ENCODE measurements around the gene CYP2J2. TPM values are rescaled to one million over a fixed set of nuclear protein-coding genes. Genes with fewer than 3 reads are reported as not detected.
"Not testable (repeated sequence)": the region's sequence is repeated elsewhere in the genome, so short reads cannot be mapped to it uniquely, and the experiment has no call there.

The CYP2J2 gene
- total RNA-seq, 1 donor from 2014 or later = 2.7 TPM

DNA sequence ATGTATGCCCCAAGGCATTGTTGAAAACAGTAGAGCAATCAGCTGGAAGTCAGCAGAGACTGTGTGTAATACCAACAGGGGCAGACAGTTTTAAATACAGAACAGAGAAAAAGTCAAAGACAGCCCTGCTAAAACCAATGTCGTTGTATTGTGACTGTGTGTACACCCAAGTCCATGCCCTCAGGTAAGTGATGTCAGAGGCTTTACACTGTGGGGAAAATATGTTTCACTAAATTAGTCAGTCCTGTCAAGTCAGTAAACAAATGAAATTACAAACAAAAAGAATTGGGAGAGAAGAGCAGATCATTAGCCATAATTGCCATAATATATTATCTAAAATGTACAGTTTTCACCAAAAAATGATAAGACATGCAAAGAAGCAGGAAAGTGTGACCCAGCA lies 2.4 kb upstream of the CYP2J2 start:
- DNase-seq = no peak
- H3K36me3 ChIP-seq = no peaks in the 10 kb centered on the region
- H3K4me3 ChIP-seq = no peak overlapping the region
- no peak for ATAC-seq
- H3K27ac ChIP-seq = no peak overlapping the region
- H3K4me1 ChIP-seq = peaks cover 5% of the 10 kb centered on the region
- intact Hi-C loops (cut with DNase I) = no loop called here
- H3K27me3 ChIP-seq (ENCODE audit: low read depth) = peaks cover 21% of the 10 kb centered on the region
- no peaks in the 10 kb centered on the region for H3K9me3 ChIP-seq
- TF ChIP-seq, protein P1, sequence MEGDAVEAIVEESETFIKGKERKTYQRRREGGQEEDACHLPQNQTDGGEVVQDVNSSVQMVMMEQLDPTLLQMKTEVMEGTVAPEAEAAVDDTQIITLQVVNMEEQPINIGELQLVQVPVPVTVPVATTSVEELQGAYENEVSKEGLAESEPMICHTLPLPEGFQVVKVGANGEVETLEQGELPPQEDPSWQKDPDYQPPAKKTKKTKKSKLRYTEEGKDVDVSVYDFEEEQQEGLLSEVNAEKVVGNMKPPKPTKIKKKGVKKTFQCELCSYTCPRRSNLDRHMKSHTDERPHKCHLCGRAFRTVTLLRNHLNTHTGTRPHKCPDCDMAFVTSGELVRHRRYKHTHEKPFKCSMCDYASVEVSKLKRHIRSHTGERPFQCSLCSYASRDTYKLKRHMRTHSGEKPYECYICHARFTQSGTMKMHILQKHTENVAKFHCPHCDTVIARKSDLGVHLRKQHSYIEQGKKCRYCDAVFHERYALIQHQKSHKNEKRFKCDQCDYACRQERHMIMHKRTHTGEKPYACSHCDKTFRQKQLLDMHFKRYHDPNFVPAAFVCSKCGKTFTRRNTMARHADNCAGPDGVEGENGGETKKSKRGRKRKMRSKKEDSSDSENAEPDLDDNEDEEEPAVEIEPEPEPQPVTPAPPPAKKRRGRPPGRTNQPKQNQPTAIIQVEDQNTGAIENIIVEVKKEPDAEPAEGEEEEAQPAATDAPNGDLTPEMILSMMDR (IDR thresholded peaks at IDR 0.05) = no peak

DNA sequence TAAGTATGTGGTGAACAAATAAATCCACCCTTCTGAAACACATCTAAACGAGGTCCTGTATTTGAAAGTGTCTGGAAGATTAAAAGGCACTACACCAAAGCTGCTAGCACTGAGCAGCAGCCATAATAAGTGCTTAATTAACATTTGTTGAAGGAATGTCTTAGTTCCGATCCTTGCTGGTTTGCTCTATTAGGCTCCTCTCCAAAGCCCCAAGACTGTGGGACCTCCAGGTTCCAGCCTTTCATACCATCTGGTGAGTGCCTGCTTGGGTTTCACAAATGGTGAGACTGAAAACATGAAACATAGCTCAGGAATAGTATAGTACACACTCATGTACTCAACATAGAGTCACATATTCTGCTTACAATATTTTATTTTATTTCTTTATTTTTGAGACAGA lies 640 bp upstream of the CYP2J2 start:
- peaks cover 5% of the 10 kb centered on the region for H3K4me1 ChIP-seq
- ATAC-seq (peak in 1 of 2 donors; percentile 20), DNase-seq (no peak)
- TF ChIP-seq, protein P1 (IDR thresholded peaks at IDR 0.05) = no peak
- no peaks in the 10 kb centered on the region for H3K36me3 ChIP-seq
- intact Hi-C loops (cut with DNase I) = no loop called here
- H3K9me3 ChIP-seq = no peaks in the 10 kb centered on the region
- peaks cover 21% of the 10 kb centered on the region for H3K27me3 ChIP-seq (ENCODE audit: low read depth)
- H3K27ac ChIP-seq = no peak overlapping the region
- H3K4me3 ChIP-seq = no peak overlapping the region

DNA sequence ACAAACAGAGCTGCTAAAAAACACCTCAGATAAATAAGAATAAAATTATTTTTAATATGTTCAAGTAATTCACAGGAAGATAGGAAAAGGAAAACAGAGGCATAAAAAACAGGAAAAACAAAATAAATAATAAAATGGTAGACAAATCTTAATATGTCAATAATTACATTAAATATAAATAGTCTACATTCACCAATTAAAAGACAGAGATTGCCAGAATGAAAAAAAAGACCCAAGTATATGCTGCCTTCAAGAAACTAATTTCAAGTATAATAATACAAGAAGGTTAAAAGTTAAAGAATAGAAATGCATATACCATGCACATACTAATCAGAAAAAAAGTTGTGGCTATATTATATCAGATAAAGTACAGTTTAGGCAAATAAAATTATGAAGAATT lies 1.9 kb downstream of the CYP2J2 start:
- DNase-seq = no peak
- intact Hi-C loops (cut with DNase I) = no loop called here
- H3K27me3 ChIP-seq (ENCODE audit: low read depth) = peaks cover 18% of the 10 kb centered on the region
- ATAC-seq = no peak
- no peak overlapping the region for H3K27ac ChIP-seq
- H3K9me3 ChIP-seq = no peaks in the 10 kb centered on the region
- H3K36me3 ChIP-seq = no peaks in the 10 kb centered on the region
- TF ChIP-seq, protein P1 (IDR thresholded peaks at IDR 0.05) = no peak
- H3K4me1 ChIP-seq = peaks cover 5% of the 10 kb centered on the region
- no peak overlapping the region for H3K4me3 ChIP-seq

DNA sequence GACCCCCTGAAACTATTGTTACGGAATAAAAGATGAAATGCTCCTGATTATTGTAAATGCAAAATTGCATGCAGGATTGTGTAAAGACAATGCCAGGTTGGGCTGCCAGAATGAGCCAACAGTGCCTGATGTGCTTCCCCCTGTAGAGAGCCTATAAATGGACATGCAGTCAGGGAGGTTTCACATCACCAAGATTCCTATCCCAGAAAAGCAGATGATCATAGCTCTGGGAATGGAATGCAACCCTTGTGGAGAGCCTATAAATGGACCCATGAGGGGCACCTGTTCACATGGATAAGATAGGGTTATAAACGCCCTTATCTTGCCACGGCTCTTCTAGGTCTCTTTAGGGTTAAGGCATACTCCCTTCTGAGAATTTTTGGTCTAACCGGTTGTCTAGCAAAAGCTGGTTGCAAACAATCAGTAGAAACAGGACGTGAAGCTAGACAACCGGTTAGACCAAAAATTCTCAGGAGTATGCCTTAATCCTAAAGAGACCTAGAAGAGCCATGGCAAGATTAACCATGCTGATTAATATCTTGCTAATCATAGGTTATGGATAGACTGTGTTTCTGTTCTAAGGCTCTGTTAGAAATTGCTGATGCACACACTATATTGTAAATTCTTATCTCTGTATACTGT lies 5.2 kb downstream of the CYP2J2 start:
- DNase-seq; H3K9me3 ChIP-seq; H3K27me3 ChIP-seq (ENCODE audit: low read depth); H3K4me1 ChIP-seq; H3K36me3 ChIP-seq; ATAC-seq; H3K4me3 ChIP-seq; intact Hi-C loops (cut with DNase I); H3K27ac ChIP-seq: not testable (repeated sequence)

DNA sequence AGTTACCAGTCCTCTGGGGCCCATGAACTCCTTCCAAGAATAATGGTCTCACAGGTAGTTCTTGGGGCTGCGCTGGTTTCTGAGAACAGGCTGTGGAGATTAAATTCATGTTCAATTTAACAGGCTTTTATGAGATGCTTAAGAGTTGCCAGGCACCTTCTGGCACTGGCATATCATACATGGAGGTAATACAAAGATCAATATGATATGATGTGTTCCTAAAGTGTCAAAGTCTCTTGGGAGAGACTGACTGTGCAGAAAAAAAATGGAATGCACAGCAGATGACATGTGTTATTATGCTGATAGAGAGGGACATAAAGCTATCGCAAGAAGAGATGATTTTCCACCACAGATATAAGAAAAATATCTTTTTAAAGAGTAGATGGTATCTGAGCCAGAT lies 6.8 kb downstream of the CYP2J2 start:
- Histone ChIP-seq H3K27me3 (ENCODE audit: low read depth) (no peaks in the 10 kb centered on the region), H3K36me3 (no peaks in the 10 kb centered on the region), H3K4me1 (no peaks in the 10 kb centered on the region), H3K4me3 (no peak overlapping the region), H3K27ac (no peak overlapping the region), H3K9me3 (no peaks in the 10 kb centered on the region)
- TF ChIP-seq, protein P1 (IDR thresholded peaks at IDR 0.05) = no peak
- ATAC-seq (no peak), DNase-seq (no peak)
- intact Hi-C loops (cut with DNase I) = no loop called here

DNA sequence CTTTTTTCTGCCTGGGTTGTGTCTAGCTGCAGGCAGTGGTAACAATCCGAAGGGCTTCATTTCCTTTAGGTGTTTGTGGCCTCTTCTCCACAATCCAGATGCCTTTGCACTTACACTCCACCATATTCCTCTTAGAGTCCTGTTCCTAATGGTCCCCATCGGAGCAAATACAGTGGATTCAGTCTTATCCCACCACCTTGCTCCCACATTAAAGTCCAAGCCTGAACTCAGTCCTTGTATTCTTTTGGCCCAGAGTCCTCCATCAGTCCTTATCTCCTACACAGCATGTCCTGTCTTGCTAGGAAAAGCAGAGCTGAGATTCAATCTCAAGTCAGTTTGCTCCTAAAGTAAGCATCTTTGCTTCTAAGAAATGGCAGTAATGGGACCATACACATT lies 8.8 kb downstream of the CYP2J2 start:
- no peak for DNase-seq
- Histone ChIP-seq H3K27ac (no peak overlapping the region), H3K4me3 (no peak overlapping the region), H3K27me3 (ENCODE audit: low read depth) (no peaks in the 10 kb centered on the region), H3K36me3 (no peaks in the 10 kb centered on the region), H3K9me3 (no peaks in the 10 kb centered on the region), H3K4me1 (no peaks in the 10 kb centered on the region)
- no peak for ATAC-seq
- TF ChIP-seq, protein P1 (IDR thresholded peaks at IDR 0.05) = no peak
- intact Hi-C loops (cut with DNase I) = no loop called here
